Measurements from ENCODE around the gene SLC2A9. TPM values are rescaled to one million over a fixed set of nuclear protein-coding genes. Genes with fewer than 3 reads are reported as not detected.

SLC2A9 gene
- total RNA-seq, 1 donor from 2014 or later, result 19.0 TPM

GRCh38 chr4:9964879-9965278, 56.4 kb downstream of the SLC2A9 start:
- TF ChIP-seq CTCF (IDR thresholded peaks at IDR 0.05), result no peak
- ATAC-seq, result no peak
- Histone ChIP-seq H3K9me3 (no peaks in the 10 kb centered on the region), H3K36me3 (no peaks in the 10 kb centered on the region), H3K4me1 (no peaks in the 10 kb centered on the region), H3K27me3 (no peaks in the 10 kb centered on the region), H3K27ac (no peak overlapping the region), H3K4me3 (no peak overlapping the region)
- DNase-seq, result no peak
- intact Hi-C loops (cut with DNase I), result no loop called here

GRCh38 chr4:9963328-9963727, 58.0 kb downstream of the SLC2A9 start:
- intact Hi-C loops (cut with DNase I), result no loop called here
- no peak overlapping the region for H3K4me3 ChIP-seq
- H3K27ac ChIP-seq, result no peak overlapping the region
- H3K36me3 ChIP-seq, result no peaks in the 10 kb centered on the region
- TF ChIP-seq CTCF (IDR thresholded peaks at IDR 0.05), result no peak
- no peaks in the 10 kb centered on the region for H3K27me3 ChIP-seq
- ATAC-seq (no peak), DNase-seq (no peak)
- H3K4me1 ChIP-seq, result no peaks in the 10 kb centered on the region
- no peaks in the 10 kb centered on the region for H3K9me3 ChIP-seq

- no peak overlapping the region for H3K4me3 ChIP-seq
- no peaks in the 10 kb centered on the region for H3K27me3 ChIP-seq
- no peaks in the 10 kb centered on the region for H3K9me3 ChIP-seq
- no peaks in the 10 kb centered on the region for H3K36me3 ChIP-seq
- intact Hi-C loops (cut with DNase I), result no loop called here
- no peak for TF ChIP-seq CTCF (IDR thresholded peaks at IDR 0.05)
- ATAC-seq (no peak), DNase-seq (no peak)
- no peak overlapping the region for H3K27ac ChIP-seq
- H3K4me1 ChIP-seq, result no peaks in the 10 kb centered on the region
Observed at GRCh38 chr4:9962611-9963314, 58.5 kb downstream of the SLC2A9 start.

GRCh38 chr4:9954468-9954867, 66.8 kb downstream of the SLC2A9 start:
- Histone ChIP-seq H3K27me3 (no peaks in the 10 kb centered on the region), H3K36me3 (no peaks in the 10 kb centered on the region), H3K4me1 (no peaks in the 10 kb centered on the region), H3K27ac (no peak overlapping the region), H3K9me3 (no peaks in the 10 kb centered on the region), H3K4me3 (no peak overlapping the region)
- TF ChIP-seq CTCF (IDR thresholded peaks at IDR 0.05), result no peak
- intact Hi-C loops (cut with DNase I), result no loop called here
- no peak for DNase-seq
- no peak for ATAC-seq

- no peak for DNase-seq
- Histone ChIP-seq H3K27ac (no peak overlapping the region), H3K4me3 (no peak overlapping the region), H3K9me3 (no peaks in the 10 kb centered on the region), H3K4me1 (no peaks in the 10 kb centered on the region), H3K36me3 (no peaks in the 10 kb centered on the region), H3K27me3 (no peaks in the 10 kb centered on the region)
- intact Hi-C loops (cut with DNase I), result no loop called here
- ATAC-seq, result no peak
- TF ChIP-seq CTCF (IDR thresholded peaks at IDR 0.05), result no peak
Observed at GRCh38 chr4:9953089-9953488, 68.2 kb downstream of the SLC2A9 start.

Data from upper lobe of right lung (tissue), 1 donor.